Suprapubic skin (tissue), 4 donors: ENCODE results near the gene ZNF543. TPM values are rescaled to one million over a fixed set of nuclear protein-coding genes. Genes with fewer than 3 reads are reported as not detected.

Experiments used
- DNase-seq, 2 donors: peaks; one replicate each; pipeline ENCODE4 v3.0.0-alpha.2; 2019; ENCODE audit warnings: low spot score in 2 of 2
- H3K27ac ChIP-seq: fragments of 200-600 bp; sonication (generic); one replicate; pipeline ENCODE4 v1.5.1; 2019
- H3K27me3 ChIP-seq: fragments of 200-600 bp; sonication (generic); one replicate; pipeline ENCODE4 v1.5.1; 2019
- H3K36me3 ChIP-seq: fragments of 200-600 bp; sonication (generic); one replicate; pipeline ENCODE4 v1.5.1; 2019
- H3K4me1 ChIP-seq: fragments of 200-600 bp; sonication (generic); one replicate; pipeline ENCODE4 v1.5.1; 2019
- H3K4me3 ChIP-seq: fragments of 200-600 bp; sonication (generic); one replicate; pipeline ENCODE4 v1.5.1; 2019; ENCODE audit warnings: mild to moderate bottlenecking
- H3K9me3 ChIP-seq: fragments of 200-600 bp; sonication (generic); one replicate; pipeline ENCODE4 v1.5.1; 2019
- EP300 ChIP-seq: sonication (generic); formaldehyde crosslinking; IDR thresholded peaks from one replicate; pipeline ENCODE4 v1.6.1; 2017; ENCODE audit warnings: antibody characterized with exemption
- POLR2A ChIP-seq, 2 donors: fragments of 450-650 bp; IDR thresholded peaks; one replicate each; pipeline ENCODE4 v1.6.1; 2017; ENCODE audit warnings: antibody characterized with exemption in 2 of 2, mild to moderate bottlenecking in 2 of 2, moderate library complexity in 2 of 2
- POLR2AphosphoS5 ChIP-seq, 3 donors: sonication (generic); formaldehyde crosslinking; IDR thresholded peaks; one replicate each; pipeline ENCODE4 v1.6.1; 2017; ENCODE audit warnings: antibody characterized with exemption in 3 of 3
- WGBS: methylation state at CpG from one replicate; pipeline ENCODE4 v1.1.5; 2018; 5-methylcytosine and 5-hydroxymethylcytosine counted together
- total RNA-seq, 4 donors: library from RNA; depleted of rRNA; stranded (reverse); fragments of >200 nt; gene quantifications; one replicate each; pipeline ENCODE4 v1.1.0, GENCODE V29; 2016
- TF ChIP-seq, protein P1 (sequence below), 2 donors: fragments of 200-600 bp in 1 of 2; fragments of 450-650 bp in 1 of 2; sonication (generic) in 1 of 2; IDR thresholded peaks; one replicate each; pipeline ENCODE4 v1.5.1; 2016 to 2019; ENCODE audit warnings: antibody characterized with exemption in 2 of 2, mild to moderate bottlenecking in 1 of 2, moderate library complexity in 1 of 2

The ZNF543 gene
- total RNA-seq, 4 donors from 2014 or later, result 9.8 to 15.8 (median 11.6) TPM

DNA sequence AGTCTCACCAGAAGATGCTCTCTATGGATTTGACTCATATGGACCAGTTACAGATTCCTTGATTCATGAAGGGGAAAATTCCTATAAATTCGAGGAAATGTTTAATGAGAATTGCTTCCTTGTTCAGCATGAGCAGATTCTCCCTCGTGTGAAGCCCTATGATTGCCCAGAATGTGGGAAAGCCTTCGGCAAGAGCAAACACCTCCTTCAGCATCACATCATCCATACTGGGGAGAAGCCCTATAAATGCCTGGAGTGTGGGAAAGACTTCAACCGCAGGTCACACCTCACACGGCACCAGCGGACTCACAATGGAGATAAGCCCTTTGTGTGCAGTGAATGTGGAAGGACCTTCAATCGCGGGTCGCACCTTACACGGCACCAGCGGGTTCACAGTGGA lies 29.3 kb upstream of the ZNF543 start:
- no peaks in the 10 kb centered on the region for H3K9me3 ChIP-seq
- H3K4me3 ChIP-seq, result no peak overlapping the region
- H3K27ac ChIP-seq, result no peak overlapping the region
- H3K36me3 ChIP-seq, result peaks cover 94% of the 10 kb centered on the region
- no peaks in the 10 kb centered on the region for H3K4me1 ChIP-seq
- 99% methylated on average over 11 of the region's 11 CpGs for WGBS
- DNase-seq, result no peak
- TF ChIP-seq POLR2AphosphoS5 (IDR thresholded peaks at IDR 0.05) (no peak), EP300 (no peak), POLR2A (IDR thresholded peaks at IDR 0.05) (no peak)
- TF ChIP-seq, protein P1, sequence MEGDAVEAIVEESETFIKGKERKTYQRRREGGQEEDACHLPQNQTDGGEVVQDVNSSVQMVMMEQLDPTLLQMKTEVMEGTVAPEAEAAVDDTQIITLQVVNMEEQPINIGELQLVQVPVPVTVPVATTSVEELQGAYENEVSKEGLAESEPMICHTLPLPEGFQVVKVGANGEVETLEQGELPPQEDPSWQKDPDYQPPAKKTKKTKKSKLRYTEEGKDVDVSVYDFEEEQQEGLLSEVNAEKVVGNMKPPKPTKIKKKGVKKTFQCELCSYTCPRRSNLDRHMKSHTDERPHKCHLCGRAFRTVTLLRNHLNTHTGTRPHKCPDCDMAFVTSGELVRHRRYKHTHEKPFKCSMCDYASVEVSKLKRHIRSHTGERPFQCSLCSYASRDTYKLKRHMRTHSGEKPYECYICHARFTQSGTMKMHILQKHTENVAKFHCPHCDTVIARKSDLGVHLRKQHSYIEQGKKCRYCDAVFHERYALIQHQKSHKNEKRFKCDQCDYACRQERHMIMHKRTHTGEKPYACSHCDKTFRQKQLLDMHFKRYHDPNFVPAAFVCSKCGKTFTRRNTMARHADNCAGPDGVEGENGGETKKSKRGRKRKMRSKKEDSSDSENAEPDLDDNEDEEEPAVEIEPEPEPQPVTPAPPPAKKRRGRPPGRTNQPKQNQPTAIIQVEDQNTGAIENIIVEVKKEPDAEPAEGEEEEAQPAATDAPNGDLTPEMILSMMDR (IDR thresholded peaks at IDR 0.05), result no peak
- H3K27me3 ChIP-seq, result no peaks in the 10 kb centered on the region

DNA sequence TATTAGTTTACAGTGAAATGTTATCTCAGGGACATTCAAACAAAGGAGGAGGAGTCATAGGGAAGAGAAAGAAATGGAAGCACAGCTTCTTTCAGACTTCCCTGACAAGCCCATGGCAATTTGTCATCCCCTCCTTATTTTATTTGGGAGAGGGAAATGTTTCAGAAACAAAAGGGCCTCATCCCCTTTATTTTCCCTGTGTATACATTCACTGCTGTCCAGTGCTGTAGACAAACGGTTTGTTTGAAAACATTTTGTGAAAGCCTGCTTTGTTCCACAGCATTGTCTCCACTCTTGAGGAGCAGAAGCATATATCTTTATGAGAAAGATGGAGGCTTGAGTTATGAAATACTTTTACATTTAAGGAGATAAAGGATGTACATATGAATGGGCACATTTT lies 27.7 kb upstream of the ZNF543 start:
- H3K27ac ChIP-seq, result no peak overlapping the region
- no peak overlapping the region for H3K4me3 ChIP-seq
- TF ChIP-seq POLR2A (IDR thresholded peaks at IDR 0.05) (no peak), EP300 (no peak), POLR2AphosphoS5 (IDR thresholded peaks at IDR 0.05) (no peak)
- TF ChIP-seq, protein P1 (IDR thresholded peaks at IDR 0.05), result no peak
- no peak for DNase-seq
- H3K27me3 ChIP-seq, result no peaks in the 10 kb centered on the region
- H3K9me3 ChIP-seq, result no peaks in the 10 kb centered on the region
- 87% methylated on average over 1 of the region's 1 CpG for WGBS
- H3K4me1 ChIP-seq, result no peaks in the 10 kb centered on the region
- peaks cover 84% of the 10 kb centered on the region for H3K36me3 ChIP-seq

DNA sequence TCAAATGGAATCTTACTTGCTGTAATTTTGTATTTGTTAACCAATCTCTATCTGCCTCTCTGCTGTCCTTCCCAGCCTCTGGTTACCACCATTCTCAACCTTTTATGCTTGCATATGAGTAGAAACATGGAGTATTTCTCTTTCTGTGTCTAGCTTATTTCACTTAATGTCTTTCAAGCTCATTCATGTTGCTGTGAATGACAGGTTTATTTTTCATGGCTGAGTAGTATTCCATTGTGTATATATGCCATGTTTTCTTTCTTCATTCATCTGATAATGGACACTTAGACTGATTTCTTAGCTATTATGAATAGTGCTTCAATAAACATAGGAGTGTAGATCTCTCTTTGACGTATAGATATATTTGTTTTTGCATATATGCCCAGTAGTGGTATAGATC lies 26.6 kb upstream of the ZNF543 start:
- Histone ChIP-seq H3K4me3 (no peak overlapping the region), H3K27ac (no peak overlapping the region), H3K27me3 (no peaks in the 10 kb centered on the region), H3K36me3 (peaks cover 72% of the 10 kb centered on the region), H3K4me1 (no peaks in the 10 kb centered on the region), H3K9me3 (no peaks in the 10 kb centered on the region)
- WGBS, result 100% methylated on average over 1 of the region's 1 CpG
- TF ChIP-seq EP300, result no peak
- no peak for TF ChIP-seq POLR2A (IDR thresholded peaks at IDR 0.05)
- TF ChIP-seq POLR2AphosphoS5 (IDR thresholded peaks at IDR 0.05), result no peak
- TF ChIP-seq, protein P1 (IDR thresholded peaks at IDR 0.05), result no peak
- no peak for DNase-seq

DNA sequence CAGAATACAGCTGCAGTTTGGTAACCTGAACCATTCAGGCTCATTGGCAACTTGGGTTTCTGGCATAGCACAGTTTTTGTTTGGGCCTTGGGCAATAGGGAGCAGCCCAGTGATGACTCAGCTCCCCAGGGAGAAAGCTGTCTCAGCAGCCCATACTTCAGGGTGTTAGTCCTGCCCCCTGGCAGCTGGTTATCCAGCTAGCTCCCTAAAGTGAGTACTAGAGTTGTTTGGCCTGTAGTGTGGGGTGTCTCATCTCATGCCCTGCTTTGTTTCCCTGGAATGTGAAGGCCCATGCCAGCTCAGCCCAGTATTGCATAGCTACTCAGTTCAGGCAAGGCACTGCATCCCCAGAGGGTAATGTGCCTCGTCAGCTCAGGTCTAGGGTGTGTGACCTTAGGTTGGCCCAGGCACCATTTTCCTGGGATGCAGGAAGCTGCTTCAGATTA lies 18.2 kb upstream of the ZNF543 start:
- Histone ChIP-seq H3K4me1 (peaks cover 29% of the 10 kb centered on the region), H3K36me3 (peaks cover 17% of the 10 kb centered on the region), H3K9me3 (no peaks in the 10 kb centered on the region), H3K27me3 (no peaks in the 10 kb centered on the region), H3K27ac (peak overlapping the region; percentile 51), H3K4me3 (no peak overlapping the region)
- WGBS, result no CpG with 5 or more reads among the region's 1 CpG
- DNase-seq, result peak in 1 of 2 donors; percentile 64
- peak in 1 of 3 donors; percentile 78 for TF ChIP-seq POLR2AphosphoS5 (IDR thresholded peaks at IDR 0.05)
- TF ChIP-seq POLR2A (IDR thresholded peaks at IDR 0.05), result no peak

DNA sequence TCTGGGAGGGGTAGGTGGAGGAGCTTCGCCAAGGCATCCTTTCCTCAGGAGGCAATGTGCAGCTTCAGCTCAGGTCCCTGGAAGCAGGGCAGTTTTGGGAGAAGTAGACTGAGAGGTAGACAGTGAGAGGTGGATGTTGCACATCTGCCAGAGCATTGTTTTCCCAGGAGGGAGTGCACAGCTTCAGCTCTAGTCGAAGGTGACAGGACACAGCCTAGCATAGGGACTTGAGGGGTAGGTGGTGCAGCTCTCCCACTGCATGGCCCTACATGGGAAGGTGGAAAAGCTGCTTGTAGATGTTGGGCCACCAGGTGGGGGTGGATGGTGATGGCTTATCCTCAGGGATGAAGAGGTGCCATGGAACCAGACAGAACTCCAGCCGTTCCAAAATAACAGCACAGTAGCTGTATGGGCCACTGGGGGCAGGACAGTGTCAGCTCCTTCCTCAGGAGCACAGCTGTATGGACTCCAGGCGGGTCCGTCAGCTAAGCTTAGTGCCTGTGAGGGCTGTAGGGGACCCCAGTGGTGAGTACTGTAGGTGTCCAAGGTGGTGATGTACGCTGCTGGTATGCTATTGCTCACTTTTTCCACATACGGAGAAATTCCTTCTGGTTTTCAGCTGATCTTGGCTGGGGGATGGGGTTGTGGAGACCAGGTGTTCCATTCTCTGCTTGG lies 17.4 kb upstream of the ZNF543 start:
- WGBS, result 85% methylated on average over 7 of the region's 7 CpGs
- Histone ChIP-seq H3K36me3 (peaks cover 17% of the 10 kb centered on the region), H3K9me3 (no peaks in the 10 kb centered on the region), H3K4me3 (no peak overlapping the region), H3K27me3 (no peaks in the 10 kb centered on the region), H3K4me1 (peaks cover 29% of the 10 kb centered on the region), H3K27ac (peak overlapping the region; percentile 51)
- no peak for DNase-seq
- no peak for TF ChIP-seq POLR2AphosphoS5 (IDR thresholded peaks at IDR 0.05)

DNA sequence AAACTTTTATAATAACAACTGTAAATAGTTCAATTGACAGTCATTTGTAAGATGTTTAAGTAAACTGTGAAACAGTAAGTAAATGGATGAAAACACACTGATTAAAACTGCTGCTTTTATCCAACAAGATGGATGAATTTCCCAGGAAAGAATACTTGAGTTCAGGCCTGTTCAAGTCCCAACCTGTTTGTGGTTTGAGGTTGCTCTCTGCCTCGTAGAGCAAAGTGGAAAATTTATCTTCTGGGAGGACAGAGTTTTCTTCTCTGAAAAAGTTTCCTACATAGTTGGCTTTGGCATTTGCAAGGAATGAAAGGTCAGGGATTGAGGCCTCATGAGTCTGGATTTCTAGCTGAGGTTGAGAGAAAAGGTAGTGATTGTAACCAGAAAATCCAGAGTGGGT lies 15.2 kb upstream of the ZNF543 start:
- Histone ChIP-seq H3K4me1 (peaks cover 29% of the 10 kb centered on the region), H3K9me3 (no peaks in the 10 kb centered on the region), H3K4me3 (no peak overlapping the region), H3K27me3 (no peaks in the 10 kb centered on the region), H3K36me3 (peaks cover 8% of the 10 kb centered on the region), H3K27ac (no peak overlapping the region)
- TF ChIP-seq POLR2AphosphoS5 (IDR thresholded peaks at IDR 0.05), result no peak
- TF ChIP-seq EP300, result no peak
- TF ChIP-seq, protein P1 (IDR thresholded peaks at IDR 0.05), result no peak
- no peak for TF ChIP-seq POLR2A (IDR thresholded peaks at IDR 0.05)
- 0% methylated on average over 1 of the region's 1 CpG for WGBS
- DNase-seq, result no peak
